GM21717 (cell line): ENCODE results near the gene CENPN.

ENCODE experiments used
- ATAC-seq: cut with Tn5 transposase; IDR thresholded peaks from one replicate; pipeline ENCODE4 v1.9.1; 2021; ENCODE audit warnings: mild to moderate bottlenecking, moderate library complexity; ENCODE audit not compliant: unreplicated experiment

Gene CENPN

DNA sequence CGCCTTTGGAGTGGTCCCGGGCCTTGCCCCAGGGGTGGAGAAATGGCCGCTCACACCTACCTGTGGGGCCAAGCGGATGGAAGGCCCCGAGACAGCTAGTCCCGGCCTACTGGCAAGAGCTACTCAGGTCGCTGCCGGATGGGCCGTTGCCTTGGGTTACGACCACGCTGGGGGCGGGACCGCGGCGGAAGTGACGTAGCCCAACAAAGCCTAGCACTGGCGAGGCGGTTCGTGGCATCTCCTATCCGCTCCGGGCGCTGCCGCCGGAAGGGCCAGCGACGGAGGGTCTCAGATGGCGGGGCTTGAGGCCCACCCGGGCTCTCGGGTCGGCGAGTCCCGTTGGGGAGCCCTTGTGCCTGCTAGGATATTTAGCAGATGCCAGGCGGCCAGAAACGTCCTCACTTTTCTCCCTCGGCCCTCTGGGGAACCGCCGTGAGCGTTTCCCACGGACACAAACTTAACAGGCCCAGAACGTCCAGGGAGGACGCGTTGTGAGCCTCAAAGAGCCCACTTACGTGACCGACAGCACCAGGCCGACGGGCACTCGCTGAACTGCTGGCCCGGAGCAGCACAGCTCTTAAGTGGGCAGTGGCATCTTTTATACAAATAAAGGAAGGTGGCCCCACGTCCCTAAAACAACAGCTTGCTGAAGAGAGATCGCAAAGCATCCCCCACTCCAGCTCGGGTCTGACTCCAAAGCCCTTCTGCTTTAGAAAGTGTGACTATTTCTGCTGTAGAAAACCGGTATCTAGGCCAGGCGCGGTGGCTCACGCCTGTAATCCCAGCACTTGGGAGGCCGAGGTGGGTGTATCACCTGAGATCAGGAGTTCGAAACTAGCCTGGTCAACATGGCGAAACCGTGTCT, 70.3 kb downstream of the CENPN start, which contains the start of gene C16orf46:
TSS of gene C16orf46 (minus strand) at position 163 of the 865 bp plus-strand sequence. CDS start 13,283 bp downstream, outside the sequence.
- ATAC-seq: peak; percentile 99

DNA sequence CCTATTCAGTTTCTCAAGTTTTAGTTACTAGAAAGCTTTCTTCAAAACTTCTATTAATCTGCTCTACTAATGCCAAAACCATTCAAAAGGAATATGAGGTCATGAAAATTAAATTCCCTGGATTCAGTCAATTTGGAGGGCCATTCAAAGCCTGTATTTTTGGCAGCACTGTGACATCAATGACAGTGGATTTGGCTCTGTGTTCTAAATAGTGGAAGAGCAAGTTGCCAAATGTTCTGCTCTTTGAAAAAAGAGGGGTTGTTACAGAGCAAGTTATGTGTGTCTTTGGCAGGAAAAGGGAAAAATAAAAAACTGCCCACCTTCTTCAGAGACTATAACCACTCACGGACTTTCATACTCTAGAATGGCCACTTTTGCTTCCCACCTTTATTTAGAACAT, 73.2 kb downstream of the CENPN start:
- no peak for ATAC-seq

DNA sequence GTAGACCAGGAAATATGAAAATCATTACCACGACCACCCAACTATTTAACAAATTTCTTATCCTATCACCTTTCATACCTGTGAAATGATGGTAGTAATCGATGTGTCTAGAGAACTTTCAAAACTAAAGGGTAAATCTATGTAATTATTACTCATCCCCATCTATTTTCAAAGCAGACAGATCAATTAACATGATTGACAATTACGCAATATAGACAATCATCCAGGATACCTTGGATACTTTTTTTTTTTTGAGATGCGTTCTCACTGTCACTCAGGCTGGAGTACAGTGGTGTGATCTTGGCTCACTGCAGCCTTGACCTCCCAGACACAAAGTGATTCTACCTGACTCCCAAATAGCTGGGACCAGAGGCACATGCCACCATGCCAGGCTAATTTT, 74.0 kb downstream of the CENPN start:
- no peak for ATAC-seq
